K562 (cell line): ENCODE measurements around the gene PSMA8. TPM values are rescaled to one million over a fixed set of nuclear protein-coding genes. Genes with fewer than 3 reads are reported as not detected.

Source experiments
- BRD9 ChIP-seq: fragments of 450-650 bp; IDR thresholded peaks from 2 replicates; pipeline ENCODE4 v1.6.1; 2018; ENCODE audit warnings: low read depth; ENCODE audit not compliant: partially characterized antibody
- CBFA2T3 ChIP-seq: fragments of 450-650 bp; IDR thresholded peaks from 2 replicates; pipeline ENCODE4 v1.6.1; 2017
- CHAMP1 ChIP-seq: fragments of 450-650 bp; IDR thresholded peaks from 2 replicates; pipeline ENCODE4 v1.6.1; 2016; ENCODE audit warnings: mild to moderate bottlenecking
- CTBP1 ChIP-seq: fragments of 450-650 bp; IDR thresholded peaks from 2 replicates; pipeline ENCODE4 v1.6.1; 2016; ENCODE audit warnings: borderline replicate concordance
- ELF1 ChIP-seq: fragments of 200-800 bp; sonication (Bioruptor generic); IDR thresholded peaks from 2 replicates; pipeline ENCODE4 v1.6.1; 2016; ENCODE audit warnings: missing genetic modification characterization, missing compliant biosample characterization
- HDAC8 ChIP-seq: fragments of 450-650 bp; IDR thresholded peaks from 2 replicates; pipeline ENCODE4 v1.6.1; 2016; ENCODE audit warnings: mild to moderate bottlenecking, missing genetic modification characterization, moderate library complexity, missing compliant biosample characterization
- IRF2 ChIP-seq: sonication (generic); formaldehyde crosslinking; IDR thresholded peaks from 2 replicates; pipeline ENCODE4 v1.8.1; 2022; ENCODE audit warnings: mild to moderate bottlenecking, missing genetic modification reagents
- NEUROD1 ChIP-seq: fragments of 150-350 bp; IDR thresholded peaks from 2 replicates; pipeline ENCODE4 v1.6.1; 2014; ENCODE audit warnings: borderline replicate concordance, low read length, low read depth; ENCODE audit not compliant: partially characterized antibody
- NUFIP1 ChIP-seq: fragments of 450-650 bp; IDR thresholded peaks from 2 replicates; pipeline ENCODE4 v1.6.1; 2018; ENCODE audit not compliant: partially characterized antibody
- OTX1 ChIP-seq: fragments of 450-650 bp; formaldehyde crosslinking; IDR thresholded peaks from 2 replicates; pipeline ENCODE4 v1.4.0; 2022; ENCODE audit warnings: mild to moderate bottlenecking
- RAD51 ChIP-seq: fragments of 450-650 bp; IDR thresholded peaks from 2 replicates; pipeline ENCODE4 v1.7.1; 2016; ENCODE audit warnings: low read depth, mild to moderate bottlenecking, borderline replicate concordance
- STAT5A ChIP-seq: IDR thresholded peaks from 2 replicates; pipeline ENCODE4 v1.6.1; 2012; ENCODE audit warnings: low read length, inconsistent platforms, borderline replicate concordance
- XRCC4 ChIP-seq: IDR thresholded peaks from one replicate; pipeline ENCODE4 v1.6.1; 2011; ENCODE audit not compliant: insufficient read depth, insufficient read length; ENCODE audit errors: extremely low read depth
- ZC3H4 ChIP-seq: sonication (generic); formaldehyde crosslinking; IDR thresholded peaks from 2 replicates; pipeline ENCODE4 v1.9.0; 2021; ENCODE audit warnings: missing genetic modification reagents, borderline replicate concordance
- ZFP36 ChIP-seq: fragments of 150-350 bp; IDR thresholded peaks from 2 replicates; pipeline ENCODE4 v1.6.1; 2018; ENCODE audit warnings: low read length, low read depth; ENCODE audit not compliant: partially characterized antibody
- ZNF121 ChIP-seq: sonication (generic); formaldehyde crosslinking; conservative IDR thresholded peaks from 2 replicates; pipeline ENCODE4 v1.8.0; 2022; ENCODE audit warnings: missing genetic modification reagents
- ZNF134 ChIP-seq: fragments of 250-450 bp; sonication (Bioruptor Pico); conservative IDR thresholded peaks from 2 replicates; pipeline ENCODE4 v1.4.0; 2020
- ZNF3 ChIP-seq: fragments of 250-450 bp; sonication (Bioruptor Pico); IDR thresholded peaks from 2 replicates; pipeline ENCODE4 v1.5.0; 2021; ENCODE audit warnings: mild to moderate bottlenecking, moderate library complexity
- ZNF316 ChIP-seq: fragments of 450-650 bp; IDR thresholded peaks from 2 replicates; pipeline ENCODE4 v1.6.1; 2016
- ZNF699 ChIP-seq: fragments of 250-450 bp; sonication (Bioruptor Pico); IDR thresholded peaks from 2 replicates; pipeline ENCODE4 v1.8.0; 2021; ENCODE audit warnings: mild to moderate bottlenecking, moderate library complexity; ENCODE audit not compliant: insufficient replicate concordance
- polyA plus RNA-seq, 8 experiments: library from polyadenylated mRNA; depleted of rRNA in 4 of 8; stranded (reverse) in 5 of 8; unstranded in 3 of 8; fragments of >200 nt; fragmentation: Nextera tagmentation in 2 of 8; fragmentation: Illumina TruSeq in 1 of 8; extraction: Ambion mirVana in 2 of 8; extraction: Trizol in 1 of 8; gene quantifications; 2 replicates each; pipeline versions ENCODE4 v1.2.1 to v1.2.3, GENCODE V29; 2011 to 2014; ENCODE audit warnings: inconsistent platforms in 1 of 8, missing spikeins in 1 of 8
- total RNA-seq, 7 experiments: library from RNA; depleted of rRNA in 6 of 7; stranded (reverse); fragments of >200 nt in 6 of 7; fragmentation: Illumina TruSeq in 2 of 7; extraction: Trizol in 2 of 7; gene quantifications; 2 replicates each; pipeline versions ENCODE4 v1.2.1 to v1.2.3, GENCODE V29; 2011 to 2021; ENCODE audit warnings: low replicate concordance in 1 of 7
- TF ChIP-seq, protein P1 (sequence below), 3 experiments: fragments of 200-800 bp in 1 of 3; fragments of 250-450 bp in 1 of 3; fragments of 450-650 bp in 1 of 3; sonication (Bioruptor Pico) in 1 of 3; sonication (Bioruptor generic) in 1 of 3; formaldehyde crosslinking in 1 of 3; IDR thresholded peaks; 2 replicates each; pipeline versions ENCODE4 v1.6.1 to v1.8.0; 2016 to 2022; ENCODE audit warnings: mild to moderate bottlenecking in 2 of 3, missing genetic modification characterization in 2 of 3, missing compliant biosample characterization in 1 of 3, moderate library complexity in 1 of 3
- TF ChIP-seq, protein P2 (sequence below): IDR thresholded peaks from 2 replicates; pipeline ENCODE4 v1.6.1; 2016; ENCODE audit warnings: missing genetic modification characterization, missing compliant biosample characterization

Gene PSMA8
- total and polyA plus RNA-seq, 9 of the 15 experiments (the other 6 are each of a cell fraction or from before 2014, with no cell fraction given) = not detected

DNA sequence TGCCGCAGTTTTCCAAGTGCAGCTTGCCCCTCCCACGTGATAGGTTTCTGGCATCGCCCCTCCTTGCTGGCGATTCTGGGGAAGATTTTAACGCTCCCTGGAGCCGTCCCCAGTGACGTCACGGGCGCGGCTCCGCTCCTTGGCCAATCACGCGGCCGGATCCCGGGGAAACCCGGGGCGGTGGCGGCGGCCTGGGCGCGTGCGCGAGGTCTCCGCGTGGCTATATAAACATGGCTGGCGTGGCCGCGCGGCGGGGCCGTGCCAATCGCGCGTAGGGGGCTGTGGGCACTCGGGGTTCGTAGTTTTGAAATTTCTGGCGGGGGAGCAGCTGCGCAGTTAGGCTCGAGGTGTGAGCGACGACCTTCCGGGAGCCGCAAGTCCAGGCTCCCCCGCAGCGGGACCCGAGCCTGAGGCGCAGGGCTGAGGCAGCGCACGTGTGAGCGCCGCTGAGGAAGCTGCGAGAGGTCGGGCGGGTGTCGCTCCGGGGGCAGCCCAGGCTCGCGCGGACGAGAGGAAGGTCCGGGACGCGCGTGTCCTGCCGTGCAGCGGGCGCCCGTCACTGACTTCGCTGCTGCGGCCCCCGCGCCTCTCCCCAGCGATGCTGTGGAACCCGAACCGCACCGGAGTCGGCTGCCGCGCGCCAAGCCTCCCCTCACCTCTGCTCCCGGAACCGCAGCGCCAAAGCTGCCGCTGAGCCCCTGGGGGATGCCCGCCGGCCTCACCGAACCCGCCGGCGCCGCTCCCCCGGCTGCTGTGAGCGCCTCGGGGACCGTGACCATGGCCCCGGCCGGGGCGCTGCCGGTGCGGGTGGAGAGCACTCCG is 92.8 kb downstream of the PSMA8 start, which contains the start of gene TAF4B (continued):
- TF ChIP-seq ZC3H4 (CRISPR knock-in tag) = no peak
- no peak for TF ChIP-seq XRCC4
- no peak for TF ChIP-seq BRD9
- TF ChIP-seq ZNF316 = no peak
- TF ChIP-seq ZNF699 (CRISPR knock-in tag) = no peak
- no peak for TF ChIP-seq CBFA2T3
- TF ChIP-seq ZNF121 (CRISPR knock-in tag) = 0 out of 2 replicates have a peak, but pooled peaks have one; percentile 10
- TF ChIP-seq RAD51 = peak; percentile 91
- TF ChIP-seq ZFP36 = no peak
- TF ChIP-seq HDAC8 (tag) = 0 out of 2 replicates have a peak, but pooled peaks have one; percentile 44
- no peak for TF ChIP-seq ZNF134
- 0 out of 2 replicates have a peak, but pooled peaks have one; percentile 29 for TF ChIP-seq OTX1
- no peak for TF ChIP-seq STAT5A
- TF ChIP-seq, protein P1, sequence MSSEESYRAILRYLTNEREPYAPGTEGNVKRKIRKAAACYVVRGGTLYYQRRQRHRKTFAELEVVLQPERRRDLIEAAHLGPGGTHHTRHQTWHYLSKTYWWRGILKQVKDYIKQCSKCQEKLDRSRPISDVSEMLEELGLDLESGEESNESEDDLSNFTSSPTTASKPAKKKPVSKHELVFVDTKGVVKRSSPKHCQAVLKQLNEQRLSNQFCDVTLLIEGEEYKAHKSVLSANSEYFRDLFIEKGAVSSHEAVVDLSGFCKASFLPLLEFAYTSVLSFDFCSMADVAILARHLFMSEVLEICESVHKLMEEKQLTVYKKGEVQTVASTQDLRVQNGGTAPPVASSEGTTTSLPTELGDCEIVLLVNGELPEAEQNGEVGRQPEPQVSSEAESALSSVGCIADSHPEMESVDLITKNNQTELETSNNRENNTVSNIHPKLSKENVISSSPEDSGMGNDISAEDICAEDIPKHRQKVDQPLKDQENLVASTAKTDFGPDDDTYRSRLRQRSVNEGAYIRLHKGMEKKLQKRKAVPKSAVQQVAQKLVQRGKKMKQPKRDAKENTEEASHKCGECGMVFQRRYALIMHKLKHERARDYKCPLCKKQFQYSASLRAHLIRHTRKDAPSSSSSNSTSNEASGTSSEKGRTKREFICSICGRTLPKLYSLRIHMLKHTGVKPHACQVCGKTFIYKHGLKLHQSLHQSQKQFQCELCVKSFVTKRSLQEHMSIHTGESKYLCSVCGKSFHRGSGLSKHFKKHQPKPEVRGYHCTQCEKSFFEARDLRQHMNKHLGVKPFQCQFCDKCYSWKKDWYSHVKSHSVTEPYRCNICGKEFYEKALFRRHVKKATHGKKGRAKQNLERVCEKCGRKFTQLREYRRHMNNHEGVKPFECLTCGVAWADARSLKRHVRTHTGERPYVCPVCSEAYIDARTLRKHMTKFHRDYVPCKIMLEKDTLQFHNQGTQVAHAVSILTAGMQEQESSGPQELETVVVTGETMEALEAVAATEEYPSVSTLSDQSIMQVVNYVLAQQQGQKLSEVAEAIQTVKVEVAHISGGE (CRISPR knock-in tag; IDR thresholded peaks at IDR 0.05) = no peak; a peak in 1 of 6 replicates
- TF ChIP-seq ZNF3 = no peak
- TF ChIP-seq NEUROD1 = peak; percentile 12
- TF ChIP-seq CHAMP1 = no peak
- TF ChIP-seq IRF2 (CRISPR knock-in tag) = peak; percentile 88
- TF ChIP-seq ELF1 (tag) = no peak
- TF ChIP-seq NUFIP1 = no peak
- peak; percentile 83 for TF ChIP-seq CTBP1
- TF ChIP-seq, protein P2, sequence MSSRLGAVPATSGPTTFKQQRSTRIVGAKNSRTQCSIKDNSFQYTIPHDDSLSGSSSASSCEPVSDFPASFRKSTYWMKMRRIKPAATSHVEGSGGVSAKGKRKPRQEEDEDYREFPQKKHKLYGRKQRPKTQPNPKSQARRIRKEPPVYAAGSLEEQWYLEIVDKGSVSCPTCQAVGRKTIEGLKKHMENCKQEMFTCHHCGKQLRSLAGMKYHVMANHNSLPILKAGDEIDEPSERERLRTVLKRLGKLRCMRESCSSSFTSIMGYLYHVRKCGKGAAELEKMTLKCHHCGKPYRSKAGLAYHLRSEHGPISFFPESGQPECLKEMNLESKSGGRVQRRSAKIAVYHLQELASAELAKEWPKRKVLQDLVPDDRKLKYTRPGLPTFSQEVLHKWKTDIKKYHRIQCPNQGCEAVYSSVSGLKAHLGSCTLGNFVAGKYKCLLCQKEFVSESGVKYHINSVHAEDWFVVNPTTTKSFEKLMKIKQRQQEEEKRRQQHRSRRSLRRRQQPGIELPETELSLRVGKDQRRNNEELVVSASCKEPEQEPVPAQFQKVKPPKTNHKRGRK (tag) = no peak
